Gastrocnemius medialis (tissue), 4 donors: ENCODE results near the gene LTV1.

Source experiments
- POLR2A ChIP-seq, 2 donors: fragments of 450-650 bp; IDR thresholded peaks; one replicate each; pipeline ENCODE4 v1.6.1; 2017; ENCODE audit warnings: antibody characterized with exemption in 2 of 2, mild to moderate bottlenecking in 2 of 2, moderate library complexity in 2 of 2
- TF ChIP-seq, protein P1 (sequence below), 5 experiments: fragments of 450-650 bp in 3 of 5; fragments of 200-600 bp in 2 of 5; sonication (generic) in 2 of 5; IDR thresholded peaks in 4 of 5; conservative IDR thresholded peaks in 1 of 5; 1 replicate in 4 of 5; 2 replicates in 1 of 5; pipeline ENCODE4 v1.5.1; 2016 to 2019; ENCODE audit warnings: antibody characterized with exemption in 5 of 5, mild to moderate bottlenecking in 3 of 5, moderate library complexity in 3 of 5

DNA sequence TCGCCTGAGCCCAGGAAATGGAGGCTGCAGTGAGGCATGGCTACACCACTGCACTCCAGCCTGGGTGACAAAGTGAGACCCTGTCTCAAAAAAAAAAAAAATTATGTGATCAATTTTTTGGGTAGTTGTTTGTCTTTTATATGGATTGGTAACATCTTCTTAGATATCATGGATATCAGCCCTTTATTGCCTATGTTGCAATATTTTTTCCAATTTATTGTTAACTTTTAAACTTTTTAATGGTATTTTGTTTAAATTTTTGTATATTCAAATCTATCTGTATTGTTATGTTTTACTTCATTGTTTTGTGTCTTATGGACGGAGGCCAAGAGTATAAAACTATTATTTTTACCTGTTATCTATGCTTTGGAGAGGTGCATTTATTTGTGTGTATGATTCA lies 32.4 kb upstream of the LTV1 start:
- TF ChIP-seq, protein P1, sequence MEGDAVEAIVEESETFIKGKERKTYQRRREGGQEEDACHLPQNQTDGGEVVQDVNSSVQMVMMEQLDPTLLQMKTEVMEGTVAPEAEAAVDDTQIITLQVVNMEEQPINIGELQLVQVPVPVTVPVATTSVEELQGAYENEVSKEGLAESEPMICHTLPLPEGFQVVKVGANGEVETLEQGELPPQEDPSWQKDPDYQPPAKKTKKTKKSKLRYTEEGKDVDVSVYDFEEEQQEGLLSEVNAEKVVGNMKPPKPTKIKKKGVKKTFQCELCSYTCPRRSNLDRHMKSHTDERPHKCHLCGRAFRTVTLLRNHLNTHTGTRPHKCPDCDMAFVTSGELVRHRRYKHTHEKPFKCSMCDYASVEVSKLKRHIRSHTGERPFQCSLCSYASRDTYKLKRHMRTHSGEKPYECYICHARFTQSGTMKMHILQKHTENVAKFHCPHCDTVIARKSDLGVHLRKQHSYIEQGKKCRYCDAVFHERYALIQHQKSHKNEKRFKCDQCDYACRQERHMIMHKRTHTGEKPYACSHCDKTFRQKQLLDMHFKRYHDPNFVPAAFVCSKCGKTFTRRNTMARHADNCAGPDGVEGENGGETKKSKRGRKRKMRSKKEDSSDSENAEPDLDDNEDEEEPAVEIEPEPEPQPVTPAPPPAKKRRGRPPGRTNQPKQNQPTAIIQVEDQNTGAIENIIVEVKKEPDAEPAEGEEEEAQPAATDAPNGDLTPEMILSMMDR (IDR thresholded peaks at IDR 0.05 in 4 of 5, conservative IDR thresholded peaks at IDR 0.05 in 1 of 5): no peak
- TF ChIP-seq POLR2A (IDR thresholded peaks at IDR 0.05): no peak
